Measurements from ENCODE around the gene TDRD12.
"Not testable (repeated sequence)": the region's sequence is repeated elsewhere in the genome, so short reads cannot be mapped to it uniquely, and the experiment has no call there.

TDRD12 gene

GRCh38 chr19:32693151-32694108 is 26.1 kb upstream of the TDRD12 start:
- not testable (repeated sequence) for DNase-seq

GRCh38 chr19:32694316-32694715 is 25.3 kb upstream of the TDRD12 start:
- DNase-seq, result not testable (repeated sequence)

- DNase-seq, result not testable (repeated sequence)
Observed at GRCh38 chr19:32694851-32695250, 24.7 kb upstream of the TDRD12 start.

- not testable (repeated sequence) for DNase-seq
Observed at GRCh38 chr19:32695506-32695905, 24.1 kb upstream of the TDRD12 start.

GRCh38 chr19:32696771-32697170 is 22.8 kb upstream of the TDRD12 start:
- DNase-seq, result not testable (repeated sequence)

GRCh38 chr19:32700129-32700528 is 19.4 kb upstream of the TDRD12 start:
- DNase-seq, result not testable (repeated sequence)

GRCh38 chr19:32702010-32702409 is 17.6 kb upstream of the TDRD12 start:
- no peak for DNase-seq

GRCh38 chr19:32704006-32704405 is 15.6 kb upstream of the TDRD12 start:
- DNase-seq, result not testable (repeated sequence)

- DNase-seq, result no peak
Observed at GRCh38 chr19:32708457-32708856, 11.1 kb upstream of the TDRD12 start.

- DNase-seq, result no peak
Observed at GRCh38 chr19:32709032-32709431, 10.5 kb upstream of the TDRD12 start.

GRCh38 chr19:32711747-32712146 is 7.8 kb upstream of the TDRD12 start:
- no peak for DNase-seq

GRCh38 chr19:32716203-32716602 is 3.4 kb upstream of the TDRD12 start:
- DNase-seq, result not testable (repeated sequence)

- DNase-seq, result no peak
Observed at GRCh38 chr19:32717496-32717895, 2.1 kb upstream of the TDRD12 start.

GRCh38 chr19:32718286-32718685 is 1.3 kb upstream of the TDRD12 start:
- no peak for DNase-seq

- DNase-seq, result no peak
Observed at GRCh38 chr19:32720216-32720935, 809 bp downstream of the TDRD12 start.

- no peak for DNase-seq
Observed at GRCh38 chr19:32720936-32721250, 1.3 kb downstream of the TDRD12 start.

- DNase-seq, result no peak
Observed at GRCh38 chr19:32735936-32736335, 16.4 kb downstream of the TDRD12 start.

GRCh38 chr19:32743021-32743420 is 23.5 kb downstream of the TDRD12 start:
- no peak for DNase-seq

- DNase-seq, result no peak
Observed at GRCh38 chr19:32743447-32743846, 23.9 kb downstream of the TDRD12 start.

GRCh38 chr19:32744555-32745325 is 25.2 kb downstream of the TDRD12 start:
- no peak for DNase-seq

- not testable (repeated sequence) for DNase-seq
Observed at GRCh38 chr19:32745594-32746251, 26.2 kb downstream of the TDRD12 start.

- DNase-seq, result not testable (repeated sequence)
Observed at GRCh38 chr19:32746631-32747196, 27.1 kb downstream of the TDRD12 start.

Measured in HCEC 1CT (cell line).